HG03175 (cell line): ENCODE results near the gene SIK3.

ENCODE experiments used
- ATAC-seq: cut with Tn5 transposase; IDR thresholded peaks from one replicate; pipeline ENCODE4 v1.9.1; 2021; ENCODE audit warnings: mild to moderate bottlenecking, moderate library complexity; ENCODE audit not compliant: unreplicated experiment

SIK3 gene

DNA sequence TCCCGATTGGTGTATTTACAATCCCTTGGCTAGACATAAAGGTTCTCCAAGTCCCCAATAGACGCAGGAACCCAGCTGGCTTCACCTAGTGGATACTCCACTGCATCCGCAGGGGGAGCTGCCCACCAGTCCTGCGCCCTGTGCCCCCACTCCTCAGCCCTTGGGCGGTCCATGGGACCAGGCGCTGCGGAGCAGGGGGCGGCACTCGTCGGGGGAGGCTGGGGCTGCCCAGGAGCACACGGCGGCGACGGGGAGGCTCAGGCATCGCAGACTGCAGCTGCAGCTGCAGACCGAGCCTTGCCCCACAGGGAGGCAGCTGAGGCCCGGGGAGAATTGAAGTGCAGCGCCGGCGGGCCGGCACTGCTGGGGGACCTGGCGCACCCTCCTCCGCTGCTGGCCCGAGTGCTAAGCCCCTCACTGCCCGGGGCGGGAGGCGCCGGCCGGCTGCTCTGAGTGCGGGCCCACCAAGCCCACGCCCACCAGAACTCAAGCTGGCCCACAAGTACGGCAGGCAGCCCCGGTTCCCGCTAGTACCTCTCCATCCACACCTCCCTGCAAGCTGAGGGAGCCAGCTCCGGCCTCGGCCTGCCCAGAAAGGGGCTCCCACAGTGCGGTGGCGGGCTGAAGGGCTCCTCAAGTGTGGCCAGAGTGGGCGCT, 12.2 kb upstream of the SIK3 start:
- ATAC-seq = no peak

DNA sequence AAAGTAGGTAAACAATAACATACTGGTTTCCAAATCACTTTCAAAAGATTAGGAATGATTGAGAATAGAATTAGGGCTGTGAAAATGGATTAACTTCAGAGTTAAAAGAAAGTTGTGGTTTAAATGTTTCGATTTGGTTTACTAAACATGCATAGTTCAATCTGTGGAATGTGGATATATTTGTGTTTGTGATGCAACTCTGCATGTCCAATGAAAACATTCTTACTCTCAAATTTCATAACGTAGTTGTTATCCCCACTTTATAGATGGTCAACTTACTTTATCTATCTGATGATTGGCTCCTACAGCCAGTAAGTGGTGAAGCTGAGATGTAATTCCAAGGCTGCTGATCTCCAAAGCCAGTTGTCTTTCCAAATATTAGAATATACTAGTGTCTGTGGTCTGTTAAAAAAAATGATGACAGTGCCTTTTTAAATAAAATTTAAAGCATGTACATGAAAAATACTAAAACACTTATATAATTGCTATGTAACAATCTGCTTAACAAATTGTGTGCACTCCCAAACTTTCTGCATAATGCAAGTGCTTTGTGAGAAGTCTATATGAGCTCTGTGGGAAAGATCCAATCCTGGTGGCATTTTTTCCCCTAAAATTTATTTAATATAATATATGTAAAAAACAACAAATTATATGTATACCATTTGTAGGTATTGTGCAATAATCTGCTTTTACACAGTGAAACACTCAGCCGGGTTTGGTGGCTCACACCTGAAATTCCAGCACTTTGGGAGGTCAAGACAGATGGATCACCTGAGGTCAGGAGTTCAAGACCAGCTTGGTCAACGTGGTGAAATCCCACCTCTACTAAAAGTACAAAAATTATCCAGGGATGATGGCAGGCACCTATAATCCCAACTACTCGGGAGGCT, 9.7 kb upstream of the SIK3 start:
- ATAC-seq = no peak

DNA sequence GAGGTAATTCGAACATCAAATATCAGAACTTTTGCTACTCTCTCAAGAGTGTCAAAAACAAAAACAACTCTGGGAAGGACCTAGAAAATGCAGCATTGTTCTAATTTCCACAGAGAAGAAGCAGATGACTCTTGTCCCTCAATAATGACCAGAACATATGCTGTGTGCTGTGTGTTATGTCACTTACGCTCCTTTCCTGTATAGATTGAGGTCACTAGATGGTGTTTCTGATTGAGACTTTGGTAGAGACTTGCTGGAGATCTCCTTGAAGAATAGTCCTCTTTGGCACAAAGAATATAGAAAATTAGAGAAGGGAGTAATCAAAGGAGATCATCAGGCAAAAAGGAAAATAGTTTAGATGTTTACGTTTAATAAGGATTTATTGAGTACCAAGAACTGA, 2.3 kb upstream of the SIK3 start:
- ATAC-seq = no peak

DNA sequence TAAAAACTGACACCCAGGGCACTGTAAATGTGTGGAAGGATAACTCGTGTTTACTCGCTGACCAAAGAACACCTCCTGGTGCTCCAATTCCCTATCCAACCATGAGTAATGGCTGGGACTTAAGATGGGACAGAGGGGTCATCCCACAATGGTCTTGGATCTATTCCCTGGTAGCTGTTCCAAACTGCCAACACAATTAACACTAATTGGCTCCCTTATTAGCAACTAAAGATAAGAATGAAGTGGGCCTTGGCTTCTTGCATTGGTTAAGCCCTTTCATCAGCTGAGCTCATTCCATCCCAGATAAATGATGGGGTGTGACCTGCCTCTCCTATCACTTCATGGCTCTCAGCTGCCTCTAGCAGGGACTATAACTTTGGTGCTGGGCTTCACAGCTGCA, 1.5 kb upstream of the SIK3 start:
- ATAC-seq = no peak

DNA sequence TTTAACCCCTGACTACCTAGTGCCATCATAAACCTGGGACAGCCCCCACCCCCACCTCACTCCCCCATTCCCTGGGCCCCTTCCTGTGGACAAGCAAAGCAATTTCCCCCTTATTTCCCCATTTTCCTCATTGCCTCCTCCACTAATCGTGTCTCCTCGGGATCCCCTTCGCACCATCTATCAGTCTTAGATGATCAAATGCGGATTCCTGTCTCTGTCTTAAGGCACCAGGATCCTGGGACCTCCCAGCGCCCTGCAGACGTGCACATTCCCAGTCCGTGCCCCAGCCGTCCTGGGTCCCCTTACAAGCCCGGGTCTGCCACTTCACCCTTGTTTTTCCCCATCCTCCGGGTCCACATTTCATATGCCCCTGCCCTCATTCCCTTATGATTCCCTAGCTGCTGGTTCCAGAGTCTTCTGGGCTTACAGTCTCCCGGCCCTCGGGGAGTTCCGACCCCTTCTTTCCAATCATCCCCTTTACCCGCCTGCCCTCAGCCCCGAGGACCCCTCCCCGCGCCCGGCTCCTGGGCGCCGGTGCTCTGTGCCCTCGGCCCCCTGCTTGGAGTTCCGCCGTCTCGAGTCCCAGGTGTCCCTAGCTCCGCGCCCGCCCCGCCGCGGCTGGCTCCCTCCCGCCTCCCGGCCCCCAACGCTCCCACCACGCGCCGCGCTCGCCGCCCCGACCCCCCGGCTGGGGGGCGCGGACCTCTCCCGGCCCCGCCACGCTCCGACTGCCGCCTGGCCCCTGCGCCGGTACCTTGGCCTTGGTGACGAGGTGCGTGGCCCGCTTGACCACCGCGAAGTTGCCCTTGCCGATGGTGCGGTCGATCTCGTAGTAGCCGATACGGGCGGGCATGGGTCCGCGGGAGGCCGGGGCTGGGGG, 599 bp downstream of the SIK3 start:
- peak; percentile 19 for ATAC-seq

DNA sequence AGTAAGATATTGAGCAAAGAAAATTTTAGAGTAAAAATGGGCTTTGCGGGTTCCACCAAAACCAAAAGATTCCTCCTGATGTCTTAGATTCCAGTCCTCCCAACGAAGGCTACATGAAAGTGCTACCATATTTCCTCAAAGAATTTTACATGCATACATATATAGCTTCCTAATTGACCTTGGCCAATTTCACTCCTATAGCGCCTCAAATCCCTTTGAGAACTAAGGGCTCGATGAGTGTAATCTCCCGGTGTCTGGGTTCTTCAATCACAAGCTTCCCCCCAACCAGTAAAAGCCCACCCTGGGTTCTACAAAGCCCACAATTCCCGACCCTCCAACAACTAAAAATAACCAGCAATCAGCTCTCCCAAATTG, 1.2 kb downstream of the SIK3 start:
- ATAC-seq = no peak

DNA sequence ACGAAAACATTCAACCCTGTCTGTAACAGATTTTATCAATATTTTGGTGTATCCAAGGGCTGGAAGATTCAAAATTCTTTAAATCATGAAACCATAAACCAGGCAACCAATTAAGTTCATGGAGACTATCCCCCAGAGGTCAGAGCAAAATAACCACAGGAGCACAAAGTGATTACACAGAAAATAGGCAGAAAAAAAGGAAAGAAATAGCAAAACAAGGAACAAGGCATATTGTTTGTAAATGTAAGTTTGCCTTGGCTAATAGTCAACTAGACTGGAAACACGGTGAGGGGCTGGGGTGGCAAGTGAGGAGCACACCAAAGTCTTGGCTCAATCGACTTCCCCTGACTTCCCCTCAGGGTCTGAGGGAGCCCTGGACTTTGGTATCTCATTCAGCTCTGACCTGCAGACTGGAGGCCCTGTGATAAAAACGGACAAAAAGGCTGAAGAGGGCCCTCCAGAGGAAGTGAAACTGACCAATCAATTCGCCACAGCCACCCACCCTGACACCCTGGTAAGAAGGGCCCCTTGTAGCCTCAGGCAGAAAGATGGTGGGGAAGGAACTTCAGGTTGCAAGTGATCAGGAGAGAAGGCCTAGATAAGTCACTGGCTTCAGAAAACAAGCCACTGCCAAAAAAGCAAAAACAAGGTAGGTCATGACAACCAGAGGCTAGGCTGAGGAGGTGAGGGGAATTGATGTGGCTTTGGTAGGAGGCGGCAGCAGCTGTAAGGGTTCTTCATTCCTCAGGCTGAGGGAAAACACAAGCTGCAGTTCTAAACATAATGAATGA, 1.8 kb downstream of the SIK3 start:
- ATAC-seq = peak; percentile 51

DNA sequence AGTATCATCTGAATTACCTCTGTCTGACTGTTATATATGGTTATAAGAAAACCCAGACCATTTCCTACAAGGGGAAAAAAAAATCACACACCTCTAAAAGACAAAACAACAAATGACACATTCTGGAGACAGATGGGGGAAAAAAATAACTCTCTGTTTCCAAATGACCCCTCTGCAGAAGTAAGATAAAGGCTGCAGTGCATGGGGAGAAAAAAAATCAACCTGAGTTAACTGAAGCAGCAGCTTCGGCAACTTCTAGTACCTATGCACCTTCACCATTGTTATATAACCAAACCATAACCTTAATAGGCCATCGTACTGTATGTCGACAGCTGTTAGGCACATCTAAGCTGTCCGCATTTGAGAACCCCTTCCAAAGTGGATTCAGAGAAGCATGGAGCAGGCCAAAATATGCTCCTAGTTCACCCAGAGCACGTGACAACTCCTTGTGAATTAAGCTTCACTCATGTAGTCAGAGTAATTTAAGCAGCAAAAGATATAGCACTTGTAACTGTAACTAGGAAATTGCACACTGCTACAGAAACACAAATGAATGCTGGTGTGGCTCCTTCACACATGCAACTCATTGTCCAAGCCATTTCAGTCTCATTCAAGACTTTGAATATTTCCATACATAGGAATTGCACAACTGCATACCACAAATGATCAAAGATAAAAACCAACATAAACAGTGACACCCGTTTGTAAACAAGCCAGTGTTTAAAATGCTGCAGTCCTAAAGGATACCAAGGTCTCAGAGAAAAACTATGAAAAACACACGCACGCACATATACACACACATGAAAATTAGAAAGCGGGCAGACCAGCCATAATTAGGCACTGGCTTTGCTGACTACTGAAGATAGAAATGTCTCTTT, 2.7 kb downstream of the SIK3 start:
- no peak for ATAC-seq

DNA sequence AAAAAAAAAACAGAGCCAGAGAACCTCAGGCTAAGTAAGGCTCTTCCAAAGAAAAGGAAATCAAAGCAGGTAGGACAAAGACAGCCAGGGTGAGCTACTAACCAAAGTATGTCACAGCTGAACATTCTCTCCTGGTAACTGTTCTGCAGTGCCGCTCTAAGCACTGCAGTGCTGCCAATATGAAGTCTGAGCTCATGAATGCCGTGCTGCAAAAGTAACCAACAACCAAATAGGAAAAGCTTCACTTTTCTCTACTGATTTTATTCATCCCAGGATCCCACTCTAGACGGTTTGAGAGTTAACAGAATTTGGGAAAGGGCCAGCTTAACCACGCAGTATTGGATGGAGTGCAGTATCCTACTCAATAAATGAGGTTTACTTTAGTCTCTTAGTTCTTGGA, 3.5 kb downstream of the SIK3 start:
- no peak for ATAC-seq

DNA sequence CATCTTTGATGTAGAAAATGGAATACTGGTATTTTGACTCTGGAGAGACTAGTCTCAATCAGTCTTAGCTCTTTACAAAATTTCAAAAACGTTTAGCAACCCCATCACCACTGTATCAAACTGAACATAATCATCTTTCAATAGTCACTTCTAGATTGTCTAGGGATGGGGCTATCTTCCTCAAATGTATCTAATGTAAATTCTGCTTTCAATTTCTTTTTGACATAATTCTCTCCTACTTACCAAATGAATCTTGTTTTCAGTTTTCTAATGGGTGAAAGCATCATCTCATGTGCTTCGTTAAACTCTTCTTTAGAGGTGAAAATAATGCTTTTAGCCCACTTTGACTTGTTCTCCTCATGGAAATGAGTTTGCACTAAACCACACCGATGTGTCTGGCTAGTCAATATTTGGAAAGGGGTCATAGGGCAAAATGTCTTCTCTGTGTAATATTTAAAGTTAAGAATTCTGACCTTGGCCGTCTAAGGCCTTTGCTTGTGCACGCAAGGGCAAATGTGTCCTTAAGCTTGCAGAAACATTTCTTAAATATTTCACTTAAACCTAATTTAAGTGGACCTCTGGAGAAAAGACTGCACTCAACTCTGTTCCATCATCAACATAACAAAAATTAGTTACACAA, 5.2 kb downstream of the SIK3 start:
- no peak for ATAC-seq

DNA sequence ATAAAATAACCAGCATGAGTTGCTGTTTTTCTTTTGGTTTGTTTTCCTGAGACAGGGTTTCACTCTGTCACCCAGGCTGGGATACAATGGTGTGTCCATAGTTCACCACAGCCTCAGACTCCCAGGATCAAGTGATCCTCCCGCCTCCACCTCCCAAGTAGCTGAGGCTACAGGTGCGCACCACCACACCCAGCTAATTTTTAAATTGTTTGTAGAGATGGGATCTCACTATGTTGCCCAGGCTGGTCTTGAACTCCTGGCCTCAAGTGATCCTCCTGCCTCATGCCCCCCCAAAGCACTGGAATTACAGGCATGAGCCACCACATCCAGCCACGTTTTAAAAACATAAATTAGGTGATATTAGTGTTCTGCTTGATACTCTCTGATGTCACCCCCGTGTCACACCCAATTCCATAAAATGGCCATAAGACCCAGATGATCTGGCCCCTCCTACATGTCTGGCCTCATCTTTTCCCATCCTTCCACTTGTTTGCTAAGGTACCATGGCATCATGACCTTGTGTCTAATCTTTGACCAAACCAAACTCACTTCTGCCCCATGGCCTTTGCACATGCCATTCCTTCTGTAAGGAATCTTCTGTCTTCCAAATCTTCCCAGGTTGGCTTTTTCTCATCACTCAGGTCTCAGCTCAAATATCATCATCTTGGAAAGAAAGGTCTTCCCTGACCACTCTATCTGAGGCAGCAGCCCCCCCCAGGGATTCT, 6.3 kb downstream of the SIK3 start:
- no peak for ATAC-seq

DNA sequence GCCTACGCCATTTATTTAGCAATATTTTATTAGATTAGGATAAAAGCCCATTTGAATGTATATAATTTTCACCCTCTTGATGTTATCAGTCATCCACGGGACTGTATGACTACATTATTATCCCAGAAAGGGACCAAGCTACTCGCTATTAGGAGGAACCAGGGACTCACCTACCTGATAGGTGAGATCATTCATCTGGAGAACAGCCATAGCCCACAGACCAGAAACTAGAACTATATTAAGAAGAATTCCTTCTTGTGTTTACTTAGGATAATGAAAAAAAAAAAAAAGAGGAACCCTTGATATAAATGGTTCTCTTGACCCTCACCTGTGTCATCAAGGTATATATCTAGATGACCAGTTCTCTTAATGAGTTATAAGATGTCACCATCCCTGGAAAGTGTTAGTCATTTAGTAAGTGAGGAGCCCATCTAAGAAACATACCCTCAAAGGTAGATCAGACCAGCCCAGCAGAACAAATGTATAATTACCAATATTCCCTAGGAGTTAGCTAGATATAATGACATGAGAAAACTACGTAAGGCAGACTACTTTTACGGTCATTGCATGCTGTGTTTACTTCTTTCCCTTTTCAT, 8.0 kb downstream of the SIK3 start:
- no peak for ATAC-seq

DNA sequence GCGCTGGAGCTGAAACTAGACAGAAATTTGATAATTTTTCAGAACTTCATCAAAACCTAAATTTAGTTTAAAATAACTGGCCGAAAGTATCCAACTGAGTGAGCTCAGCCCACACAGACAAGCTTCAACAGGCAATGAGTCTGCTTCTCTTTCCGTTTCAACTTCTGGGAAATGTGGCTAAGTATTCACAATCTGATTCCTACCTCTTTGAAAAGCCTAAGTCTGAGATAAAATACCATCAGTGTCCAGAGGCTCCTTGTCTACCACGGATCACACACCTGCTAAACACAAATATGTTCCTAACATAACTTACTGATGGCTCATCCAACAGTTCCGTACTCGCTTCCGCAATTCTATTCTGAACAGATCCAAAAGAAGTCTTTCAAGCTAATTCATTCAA, 8.5 kb downstream of the SIK3 start:
- ATAC-seq = no peak

DNA sequence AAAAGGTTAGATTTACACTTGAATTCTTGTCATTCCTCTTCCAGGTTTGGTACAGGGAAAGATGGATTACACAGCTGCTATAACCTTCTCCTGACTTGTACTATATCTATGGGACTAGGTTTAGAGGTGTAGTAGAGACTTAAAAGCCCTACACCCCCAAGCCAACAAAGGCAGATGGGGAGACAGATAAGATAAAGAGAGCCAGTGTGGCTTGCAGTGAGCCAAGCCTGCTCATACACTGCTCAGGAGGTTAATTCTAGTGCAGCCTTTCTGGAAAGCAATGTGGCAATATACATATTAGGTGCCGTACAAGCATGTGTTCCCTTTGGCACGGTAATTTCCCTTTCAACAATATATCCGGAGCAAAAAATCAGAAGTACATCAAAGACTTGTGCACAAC, 10.8 kb downstream of the SIK3 start:
- ATAC-seq = no peak

DNA sequence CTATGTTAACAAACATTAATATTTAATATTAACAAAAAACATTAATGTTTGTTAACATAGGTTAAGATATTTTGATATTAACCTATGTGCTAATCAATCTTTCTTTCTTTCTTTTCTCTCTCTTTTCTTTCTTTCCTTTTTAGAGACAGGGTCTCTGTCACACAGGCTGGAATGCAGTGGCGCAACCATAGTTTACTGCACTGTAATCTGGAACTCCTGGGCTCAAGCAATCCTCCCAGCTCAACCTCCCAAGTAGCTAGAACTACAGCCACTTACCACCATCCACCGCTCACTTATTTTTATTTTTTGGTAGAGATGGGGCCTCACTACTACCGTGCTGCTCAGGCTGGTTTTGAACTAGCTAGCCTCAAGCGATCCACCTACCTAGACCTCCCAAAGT, 13.2 kb downstream of the SIK3 start:
- no peak for ATAC-seq

DNA sequence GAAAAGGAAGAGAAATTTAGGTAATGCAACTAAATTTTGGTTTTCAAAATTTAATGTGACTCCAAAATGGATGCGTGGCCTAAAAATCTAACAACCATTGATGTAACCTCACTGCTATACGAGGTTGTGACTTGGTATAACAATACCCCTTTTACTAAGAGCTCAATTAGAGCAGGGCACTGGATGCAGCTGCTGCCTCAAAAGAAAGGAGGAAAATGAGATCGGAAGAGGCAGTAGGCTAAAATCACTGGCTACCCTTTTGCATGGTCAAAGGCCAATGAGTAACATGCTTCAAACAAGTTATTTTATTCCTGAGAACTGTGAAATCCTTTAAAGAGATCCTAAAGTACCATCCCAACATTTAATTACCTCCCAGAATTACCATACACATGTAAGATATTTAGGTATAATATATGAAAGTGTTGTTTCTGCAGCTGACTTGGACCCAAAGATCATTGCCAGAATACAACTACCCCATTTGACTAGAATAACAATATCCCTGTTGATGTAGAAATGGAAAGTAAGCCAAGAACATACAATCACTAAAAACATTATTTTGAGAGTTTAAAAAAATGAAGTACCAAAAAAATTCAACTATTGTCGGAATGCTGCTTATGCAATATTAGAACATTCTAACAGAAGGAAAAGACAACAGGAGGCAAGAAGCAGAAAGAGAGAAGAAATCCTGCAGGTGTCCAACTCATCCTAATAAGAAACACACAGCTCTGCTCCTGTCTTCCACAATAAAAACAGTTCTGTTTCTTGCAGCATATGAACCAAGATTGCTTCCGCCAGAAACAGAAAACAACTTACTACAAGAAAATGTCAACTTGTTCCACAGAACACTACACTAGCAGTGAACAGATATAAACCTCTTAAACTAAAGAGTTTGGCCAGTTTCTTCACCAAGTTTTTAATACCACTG, 15.0 kb downstream of the SIK3 start:
- ATAC-seq = no peak

DNA sequence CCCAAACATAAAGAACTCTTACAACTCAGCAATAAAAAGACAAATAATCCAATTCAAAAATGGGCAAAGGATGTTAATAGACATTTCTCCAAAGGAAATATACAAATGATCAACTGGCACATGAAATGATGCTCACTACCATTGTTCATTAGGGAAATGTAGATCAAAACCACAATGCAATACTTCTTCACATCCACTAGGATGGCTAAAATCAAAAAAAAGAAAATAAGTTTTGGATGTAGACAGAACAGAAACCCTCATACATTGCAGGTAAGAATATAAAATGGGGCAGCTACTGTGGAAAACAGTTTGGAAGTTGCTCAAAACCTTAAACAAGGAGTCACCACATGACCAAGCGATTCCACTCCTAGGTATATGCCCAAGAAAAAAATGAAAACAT, 16.3 kb downstream of the SIK3 start:
- ATAC-seq = no peak
